Lung (tissue), 13 donors: ENCODE results near the gene SUMO2. TPM values are rescaled to one million over a fixed set of nuclear protein-coding genes. Genes with fewer than 3 reads are reported as not detected.

Source experiments
- ATAC-seq: fragments of 200-7000 bp; cut with Tn5 transposase; one replicate; pipeline ENCODE4 v1.9.1; 2020; ENCODE audit warnings: moderate number of reproducible peaks; ENCODE audit not compliant: insufficient read depth, low FRiP score
- DNase-seq, 3 donors: peaks; one replicate each; pipeline ENCODE4 v3.0.0-alpha.2; 2013 to 2017
- H3K27ac ChIP-seq, 2 donors: one replicate each; pipeline ENCODE4 v1.5.1; 2013; ENCODE audit warnings: mild to moderate bottlenecking in 2 of 2, moderate library complexity in 2 of 2, control low read depth in 1 of 2, inconsistent platforms in 1 of 2, low read depth in 1 of 2, low read length in 1 of 2
- H3K27me3 ChIP-seq, 3 donors: one replicate each; pipeline ENCODE4 v1.5.1; 2013; ENCODE audit warnings: low read length in 2 of 3; ENCODE audit not compliant: control insufficient read depth in 3 of 3, insufficient read depth in 3 of 3
- H3K36me3 ChIP-seq, 4 donors: one replicate each; pipeline ENCODE4 v1.5.1; 2013; ENCODE audit warnings: low read length in 4 of 4, mild to moderate bottlenecking in 1 of 4, moderate library complexity in 1 of 4; ENCODE audit not compliant: control insufficient read depth in 4 of 4, insufficient read depth in 4 of 4
- H3K4me1 ChIP-seq, 5 donors: one replicate each; pipeline ENCODE4 v1.5.1; 2013; ENCODE audit warnings: low read length in 5 of 5, mild to moderate bottlenecking in 2 of 5, moderate library complexity in 1 of 5; ENCODE audit not compliant: control insufficient read depth in 5 of 5, insufficient read depth in 5 of 5
- H3K4me3 ChIP-seq: one replicate; pipeline ENCODE4 v1.5.1; 2013; ENCODE audit warnings: mild to moderate bottlenecking, control low read depth, moderate library complexity
- H3K9ac ChIP-seq, 2 donors: one replicate each; pipeline ENCODE4 v1.5.1; 2013; ENCODE audit warnings: low read length in 2 of 2, control low read depth in 1 of 2; ENCODE audit not compliant: insufficient read depth in 1 of 2
- H3K9me3 ChIP-seq, 4 donors: one replicate each; pipeline ENCODE4 v1.5.1; 2013; ENCODE audit warnings: low read length in 3 of 4, mild to moderate bottlenecking in 1 of 4, moderate library complexity in 1 of 4; ENCODE audit not compliant: control insufficient read depth in 4 of 4, insufficient read depth in 3 of 4
- WGBS, 2 donors: extraction: QIAGEN DNeasy Blood & Tissue Kit; methylation state at CpG; one replicate each; pipeline ENCODE4 v1.1.7; 2013; 5-methylcytosine and 5-hydroxymethylcytosine counted together
- polyA plus RNA-seq, 2 donors: library from polyadenylated mRNA; stranded (reverse); fragments of 200-250 nt; gene quantifications; one replicate each; pipeline ENCODE4 v1.2.1, GENCODE V29; 2013
- small RNA-seq: library from RNA; depleted of rRNA; stranded (forward); fragments of <200 nt; gene quantifications from one replicate; pipeline ENCODE3, GENCODE V24; 2014; ENCODE audit warnings: low replicate concordance
- total RNA-seq, 2 donors: library from RNA; depleted of rRNA in 1 of 2; stranded (reverse); fragments of >200 nt in 1 of 2; gene quantifications; one replicate each; pipeline ENCODE4 v1.2.1, GENCODE V29; 2014 to 2021
- TF ChIP-seq, protein P1 (sequence below): IDR thresholded peaks from 2 replicates; pipeline ENCODE4 v1.5.1; 2012; ENCODE audit warnings: mild to moderate bottlenecking; ENCODE audit errors: control extremely low read depth, extremely low read depth
- donor health status: control.
- donor health status: control.
- donor health status: Bipolar disorder and iron deficiency.
- donor health status: healthy.
- donor health status: DM: yes; HTN: yes; CAD: no.

Gene SUMO2
- total and polyA plus RNA-seq, 4 donors, result 53.6 to 242 (median 89.4) TPM

DNA sequence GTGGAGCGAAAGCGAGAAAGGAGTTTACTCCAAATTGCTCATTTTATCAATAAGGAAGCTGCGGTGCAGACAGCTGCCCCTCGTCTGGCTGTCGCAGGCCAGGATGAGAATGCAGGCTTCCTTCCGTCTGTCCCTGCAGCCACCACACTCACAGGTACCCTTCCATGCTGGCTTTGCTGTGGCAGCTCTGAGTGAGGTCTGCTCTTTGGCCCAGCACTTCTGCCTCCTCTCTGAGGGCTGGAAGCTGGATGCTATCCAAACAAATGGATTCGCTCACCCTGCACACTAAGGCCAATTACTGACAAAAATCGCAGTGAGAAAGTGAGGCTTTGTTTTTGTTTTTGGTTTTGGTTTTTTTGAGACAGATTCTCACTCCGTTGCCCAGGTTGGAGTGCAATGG is 66.0 kb downstream of the SUMO2 start:
- Histone ChIP-seq H3K36me3 (peaks cover 0 to 13% (median 8%) of the 10 kb centered on the region in 4 donors), H3K27me3 (no peaks in the 10 kb centered on the region), H3K9me3 (no peaks in the 10 kb centered on the region), H3K9ac (no peak overlapping the region), H3K4me1 (peaks cover 0 to 34% (median 7%) of the 10 kb centered on the region in 5 donors), H3K4me3 (no peak overlapping the region), H3K27ac (peak overlapping the region in 1 of 2 donors; percentile 7)
- WGBS, 2 donors, result 75 to 77% methylated on average over 9 of the region's 9 CpGs
- TF ChIP-seq, protein P1, sequence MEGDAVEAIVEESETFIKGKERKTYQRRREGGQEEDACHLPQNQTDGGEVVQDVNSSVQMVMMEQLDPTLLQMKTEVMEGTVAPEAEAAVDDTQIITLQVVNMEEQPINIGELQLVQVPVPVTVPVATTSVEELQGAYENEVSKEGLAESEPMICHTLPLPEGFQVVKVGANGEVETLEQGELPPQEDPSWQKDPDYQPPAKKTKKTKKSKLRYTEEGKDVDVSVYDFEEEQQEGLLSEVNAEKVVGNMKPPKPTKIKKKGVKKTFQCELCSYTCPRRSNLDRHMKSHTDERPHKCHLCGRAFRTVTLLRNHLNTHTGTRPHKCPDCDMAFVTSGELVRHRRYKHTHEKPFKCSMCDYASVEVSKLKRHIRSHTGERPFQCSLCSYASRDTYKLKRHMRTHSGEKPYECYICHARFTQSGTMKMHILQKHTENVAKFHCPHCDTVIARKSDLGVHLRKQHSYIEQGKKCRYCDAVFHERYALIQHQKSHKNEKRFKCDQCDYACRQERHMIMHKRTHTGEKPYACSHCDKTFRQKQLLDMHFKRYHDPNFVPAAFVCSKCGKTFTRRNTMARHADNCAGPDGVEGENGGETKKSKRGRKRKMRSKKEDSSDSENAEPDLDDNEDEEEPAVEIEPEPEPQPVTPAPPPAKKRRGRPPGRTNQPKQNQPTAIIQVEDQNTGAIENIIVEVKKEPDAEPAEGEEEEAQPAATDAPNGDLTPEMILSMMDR, result no peak
- DNase-seq (peak; percentile 71 to 92 (median 84)), ATAC-seq (no peak)

Small RNA genes lying within 50 kb of the gene (small RNA-seq; reads per million reads assigned to genes)
- gene RF00019, result not detected

Other genes with a start within 250 kb of the SUMO2 start
- not detected for gene OTOP3, start 247.1 kb downstream of the SUMO2 start, total RNA-seq
- gene OTOP3, start 247.1 kb downstream of the SUMO2 start, polyA plus RNA-seq, result not detected
- 10 to 100 TPM; 34.8 to 42.1 TPM for gene HID1, start 210.2 kb downstream of the SUMO2 start, total RNA-seq
- gene HID1, start 210.2 kb downstream of the SUMO2 start, polyA plus RNA-seq, result 10 to 100 TPM; 15.2 to 23.7 TPM
- gene CDR2L, start 195.3 kb downstream of the SUMO2 start, total RNA-seq, result 10 to 100 TPM; 11.5 to 19.0 TPM
- gene CDR2L, start 195.3 kb downstream of the SUMO2 start, polyA plus RNA-seq, result 10 to 100 TPM in 1 of 2 donors, 1 to 10 TPM in 1; 8.5 to 10.9 TPM
- 10 to 100 TPM; 14.7 to 33.1 TPM for gene MRPL58, start 170.3 kb downstream of the SUMO2 start, total RNA-seq
- 10 to 100 TPM; 38.3 to 55.5 TPM for gene MRPL58, start 170.3 kb downstream of the SUMO2 start, polyA plus RNA-seq
- 100 to 1,000 TPM; 110 to 238 TPM for gene ATP5PD, start 136.0 kb downstream of the SUMO2 start, total RNA-seq
- 100 to 1,000 TPM; 277 to 736 TPM for gene ATP5PD, start 136.0 kb downstream of the SUMO2 start, polyA plus RNA-seq
- gene KCTD2, start 135.7 kb downstream of the SUMO2 start, total RNA-seq, result 10 to 100 TPM; 21.0 to 22.3 TPM
- 10 to 100 TPM; 15.1 to 17.8 TPM for gene KCTD2, start 135.7 kb downstream of the SUMO2 start, polyA plus RNA-seq
- gene SLC16A5, start 95.0 kb downstream of the SUMO2 start, total RNA-seq, result 10 to 100 TPM; 36.7 to 74.0 TPM
- gene SLC16A5, start 95.0 kb downstream of the SUMO2 start, polyA plus RNA-seq, result 10 to 100 TPM; 27.9 to 48.0 TPM
- 10 to 100 TPM in 1 of 2 donors, 1 to 10 TPM in 1; 8.1 to 19.2 TPM for gene ARMC7, start 73.0 kb downstream of the SUMO2 start, total RNA-seq
- 10 to 100 TPM; 10.2 to 13.5 TPM for gene ARMC7, start 73.0 kb downstream of the SUMO2 start, polyA plus RNA-seq
- gene NT5C, start 51.2 kb downstream of the SUMO2 start, total RNA-seq, result 10 to 100 TPM; 64.4 to 75.3 TPM
- 10 to 100 TPM; 81.2 to 96.3 TPM for gene NT5C, start 51.2 kb downstream of the SUMO2 start, polyA plus RNA-seq
- 10 to 100 TPM; 35.1 to 60.7 TPM for gene JPT1, start 28.4 kb downstream of the SUMO2 start, total RNA-seq
- gene JPT1, start 28.4 kb downstream of the SUMO2 start, polyA plus RNA-seq, result 100 to 1,000 TPM; 134 to 140 TPM
- gene NUP85, start 22.7 kb upstream of the SUMO2 start, total RNA-seq, result 10 to 100 TPM; 46.4 to 69.5 TPM
- 10 to 100 TPM; 40.4 to 45.8 TPM for gene NUP85, start 22.7 kb upstream of the SUMO2 start, polyA plus RNA-seq
- 10 to 100 TPM; 22.8 to 42.4 TPM for gene GGA3, start 78.6 kb upstream of the SUMO2 start, total RNA-seq
- gene GGA3, start 78.6 kb upstream of the SUMO2 start, polyA plus RNA-seq, result 10 to 100 TPM; 26.4 to 35.9 TPM
- gene MRPS7, start 78.9 kb upstream of the SUMO2 start, total RNA-seq, result 10 to 100 TPM; 40.0 to 54.6 TPM
- 10 to 100 TPM; 46.9 to 61.7 TPM for gene MRPS7, start 78.9 kb upstream of the SUMO2 start, polyA plus RNA-seq
- gene MIF4GD, start 88.3 kb upstream of the SUMO2 start, total RNA-seq, result 10 to 100 TPM in 1 of 2 donors, 1 to 10 TPM in 1; 9.7 to 32.8 TPM
- gene MIF4GD, start 88.3 kb upstream of the SUMO2 start, polyA plus RNA-seq, result 10 to 100 TPM; 13.2 to 34.8 TPM
- 10 to 100 TPM in 1 of 2 donors, 1 to 10 TPM in 1; 9.8 to 27.4 TPM for gene SLC25A19, start 106.5 kb upstream of the SUMO2 start, total RNA-seq
- 10 to 100 TPM; 22.2 to 25.7 TPM for gene SLC25A19, start 106.5 kb upstream of the SUMO2 start, polyA plus RNA-seq
- 100 to 1,000 TPM in 1 of 2 donors, 10 to 100 TPM in 1; 77.1 to 151 TPM for gene GRB2, start 222.7 kb upstream of the SUMO2 start, total RNA-seq
- 100 to 1,000 TPM in 1 of 2 donors, 10 to 100 TPM in 1; 51.0 to 198 TPM for gene GRB2, start 222.7 kb upstream of the SUMO2 start, polyA plus RNA-seq